HG03066 (cell line): Measurements from ENCODE around the gene MCM9.
"Not testable (repeated sequence)": the region's sequence is repeated elsewhere in the genome, so short reads cannot be mapped to it uniquely, and the experiment has no call there.

Experiments
- ATAC-seq: cut with Tn5 transposase; IDR thresholded peaks from one replicate; pipeline ENCODE4 v1.9.1; 2021; ENCODE audit warnings: low read depth; ENCODE audit not compliant: unreplicated experiment

Gene MCM9

DNA sequence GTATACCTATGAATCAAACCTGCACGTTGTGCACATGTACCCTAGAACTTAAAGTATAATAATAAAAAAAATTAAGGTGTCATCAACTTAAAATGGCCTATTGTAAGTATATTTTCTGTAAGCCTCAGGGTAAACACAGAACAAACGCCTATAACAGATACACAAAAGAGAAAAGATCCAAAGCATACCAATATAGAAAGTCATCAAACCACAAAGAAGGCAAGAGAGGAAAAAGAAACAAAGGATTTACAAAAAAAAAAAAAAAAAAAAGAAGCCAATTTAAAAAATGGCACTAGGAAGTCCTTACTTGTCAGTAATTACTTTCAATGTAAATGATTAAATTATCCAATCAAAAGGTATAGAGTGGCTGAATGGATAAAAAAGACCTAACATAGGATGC is 65.6 kb downstream of the MCM9 start:
- no peak for ATAC-seq

DNA sequence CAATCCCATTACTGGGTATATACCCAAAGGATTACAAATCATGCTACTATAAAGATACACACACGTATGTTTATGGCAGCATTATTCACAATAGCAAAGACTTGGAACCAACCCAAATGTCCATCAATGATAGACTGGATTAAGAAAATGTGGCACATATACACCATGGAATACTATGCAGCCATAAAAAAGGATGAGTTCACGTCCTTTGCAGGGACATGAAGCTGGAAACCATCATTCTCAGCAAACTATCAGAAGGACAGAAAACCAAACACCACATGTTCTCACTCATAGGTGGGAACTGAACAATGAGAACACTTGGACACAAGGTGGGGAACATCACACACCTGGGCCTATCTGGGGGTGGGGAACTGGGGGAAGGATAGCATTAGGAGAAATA is 66.1 kb downstream of the MCM9 start:
- not testable (repeated sequence) for ATAC-seq

DNA sequence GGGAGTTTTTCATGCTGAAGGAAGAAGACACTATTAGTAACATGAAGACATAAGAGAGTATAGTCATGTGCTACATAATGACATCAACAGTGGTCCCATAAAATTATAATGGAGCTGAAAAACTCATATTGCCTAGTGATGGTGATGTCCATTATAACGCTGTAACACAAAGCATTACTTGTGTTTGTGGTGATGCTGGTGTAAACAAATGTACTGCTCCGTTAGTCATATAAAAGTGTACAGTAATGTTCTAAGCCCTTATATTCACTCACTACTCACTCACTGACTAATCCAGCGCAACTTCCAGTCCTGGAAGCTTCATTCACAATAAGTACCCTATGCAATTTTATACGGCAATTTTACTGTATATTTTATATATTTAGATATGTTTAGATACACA is 67.8 kb downstream of the MCM9 start:
- no peak for ATAC-seq

DNA sequence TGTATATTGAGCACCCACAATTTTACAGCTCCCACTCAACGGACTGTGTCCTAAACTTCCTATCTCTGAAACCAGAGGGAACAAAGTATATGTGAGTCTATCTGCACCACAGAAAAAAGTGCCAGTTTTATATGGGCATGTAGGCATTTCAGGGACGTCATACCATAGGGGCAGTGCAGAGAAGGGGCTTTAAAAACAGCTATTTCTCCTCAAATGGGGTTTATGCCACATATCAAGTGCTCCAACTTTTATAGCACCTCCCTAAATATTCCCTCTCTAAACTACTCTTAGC is 69.9 kb downstream of the MCM9 start:
- no peak for ATAC-seq

DNA sequence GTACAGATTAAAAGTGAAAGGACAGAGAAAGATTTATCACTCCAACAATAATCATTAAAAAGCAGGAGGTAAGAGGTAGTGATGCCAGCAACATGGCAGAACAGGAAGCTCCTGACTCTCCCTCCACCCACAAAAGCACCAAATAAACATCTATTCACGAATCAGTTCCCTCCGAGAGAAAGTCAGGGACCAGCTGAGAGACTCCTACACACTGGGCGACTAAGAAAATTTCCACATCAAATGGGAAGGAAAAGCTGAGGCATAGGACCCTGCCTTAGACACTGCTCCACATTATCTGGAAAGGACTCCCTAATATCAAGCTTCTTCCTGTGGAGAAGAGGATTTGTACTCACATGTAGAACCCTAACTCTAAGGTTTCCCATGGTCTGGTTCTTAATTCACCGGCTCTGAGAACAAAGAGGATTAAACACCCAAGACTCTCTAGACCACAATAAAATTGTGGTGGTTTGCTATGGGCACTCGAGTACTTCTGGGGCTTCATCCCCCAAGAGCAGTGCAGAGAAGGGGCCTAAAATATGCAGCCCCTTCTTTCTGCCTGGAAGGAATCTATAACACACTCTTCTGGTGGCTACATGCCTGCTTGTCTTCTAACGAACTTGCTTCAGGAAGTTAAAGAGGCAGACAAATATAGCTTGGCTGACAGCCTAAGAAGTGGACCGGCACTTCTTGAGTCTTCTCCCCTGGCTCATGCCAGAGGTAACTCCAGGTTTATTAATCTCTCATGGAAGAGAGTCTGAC is 70.4 kb downstream of the MCM9 start:
- ATAC-seq, result no peak

DNA sequence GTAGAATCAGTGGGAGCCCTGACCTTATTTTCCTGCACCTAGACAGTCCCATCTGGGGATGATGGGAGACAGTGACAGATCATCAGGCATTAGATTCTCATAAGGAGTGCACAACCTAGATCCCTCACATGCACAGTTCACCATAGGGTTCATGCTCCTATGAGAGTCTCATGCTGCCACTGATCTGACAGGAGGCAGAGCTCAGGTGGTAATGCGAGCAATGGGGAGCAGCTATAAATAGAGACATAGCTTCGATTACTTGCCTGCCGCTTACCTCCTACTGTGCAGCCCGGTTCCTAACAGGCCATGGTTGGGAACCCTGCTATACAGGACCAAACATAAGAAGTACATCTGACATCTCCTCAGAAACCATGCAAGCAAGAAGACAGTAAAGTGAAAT is 72.5 kb downstream of the MCM9 start:
- no peak for ATAC-seq

DNA sequence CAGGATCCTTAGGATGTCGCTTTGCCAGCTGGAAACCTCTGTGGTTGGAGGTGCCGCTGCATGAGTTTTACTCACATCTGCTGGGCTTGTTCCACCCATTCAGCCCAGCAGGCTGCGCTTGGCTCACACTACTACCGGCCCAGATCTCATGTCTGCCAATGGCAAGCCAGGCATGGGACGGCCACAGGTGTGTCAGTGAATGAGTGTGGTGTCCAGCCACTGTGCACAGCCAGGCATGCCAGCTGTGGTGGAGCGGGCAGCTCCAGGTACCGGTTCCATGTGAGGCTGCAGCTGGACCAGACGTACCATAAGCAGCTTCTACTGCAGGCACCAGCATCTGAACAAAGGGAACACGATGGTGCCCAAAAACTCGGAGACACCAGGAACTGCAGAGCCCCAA is 74.1 kb downstream of the MCM9 start:
- ATAC-seq, result no peak

DNA sequence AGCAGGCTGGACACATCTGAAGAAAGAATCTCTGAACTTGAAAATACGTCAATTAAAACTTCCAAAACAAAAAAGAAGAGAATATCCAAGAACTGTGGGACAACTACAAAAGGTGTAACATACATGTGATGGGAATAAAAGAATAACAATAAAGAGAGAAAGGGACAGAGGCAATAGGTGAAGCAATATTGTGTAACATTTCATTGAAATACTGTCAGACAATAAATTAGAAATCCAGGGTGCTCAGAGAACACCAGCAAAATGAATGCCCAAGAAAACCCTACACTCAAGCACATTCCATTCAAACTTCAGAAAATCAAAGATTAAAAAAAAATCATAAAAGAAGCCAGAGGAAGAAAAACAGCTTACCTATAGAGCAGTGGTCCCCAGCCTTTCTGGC is 74.6 kb downstream of the MCM9 start:
- no peak for ATAC-seq

DNA sequence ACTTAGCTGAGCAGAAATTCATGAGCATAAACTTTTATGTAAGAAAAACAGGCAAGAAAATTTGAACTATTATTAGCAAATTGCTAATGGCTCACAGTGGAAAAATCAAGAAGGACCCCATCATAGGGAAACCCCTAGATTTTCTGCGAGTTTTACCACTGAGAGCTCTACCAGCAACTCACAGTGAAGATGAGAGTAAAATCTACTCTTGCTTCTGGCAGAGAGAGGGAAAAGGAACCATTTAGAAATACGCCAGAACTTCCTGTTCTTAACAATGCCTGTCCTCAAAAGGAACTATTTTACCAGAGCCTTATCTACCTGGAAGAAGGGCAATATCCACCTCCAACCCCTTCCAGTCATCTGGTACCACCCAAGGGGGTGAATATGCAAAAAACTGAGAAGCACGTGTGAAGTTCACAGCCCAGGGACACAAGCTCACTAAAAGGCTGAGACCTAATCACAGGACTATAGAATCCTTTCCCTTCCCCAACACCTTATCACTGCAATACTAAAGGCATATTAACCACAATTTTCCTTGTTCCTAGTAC is 75.4 kb downstream of the MCM9 start:
- no peak for ATAC-seq

DNA sequence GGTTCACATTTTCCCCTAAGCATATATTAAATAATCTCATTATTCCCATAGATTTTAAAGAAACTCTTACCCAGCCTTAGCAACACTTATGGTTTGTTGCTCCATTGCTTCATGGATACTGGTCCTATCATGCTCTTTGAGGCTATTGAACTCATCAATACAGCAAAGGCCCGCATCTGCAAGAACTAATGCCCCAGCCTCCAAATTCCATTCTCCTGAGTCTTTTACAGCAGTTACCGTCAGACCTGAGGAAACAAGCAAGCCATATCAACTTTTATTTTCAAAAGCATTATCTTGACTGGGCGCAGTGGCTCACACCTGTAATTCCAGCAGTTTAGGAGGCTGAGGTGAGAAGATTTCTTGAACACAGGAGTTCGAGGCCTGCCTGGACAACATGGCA is 78.7 kb downstream of the MCM9 start:
- ATAC-seq, result no peak

DNA sequence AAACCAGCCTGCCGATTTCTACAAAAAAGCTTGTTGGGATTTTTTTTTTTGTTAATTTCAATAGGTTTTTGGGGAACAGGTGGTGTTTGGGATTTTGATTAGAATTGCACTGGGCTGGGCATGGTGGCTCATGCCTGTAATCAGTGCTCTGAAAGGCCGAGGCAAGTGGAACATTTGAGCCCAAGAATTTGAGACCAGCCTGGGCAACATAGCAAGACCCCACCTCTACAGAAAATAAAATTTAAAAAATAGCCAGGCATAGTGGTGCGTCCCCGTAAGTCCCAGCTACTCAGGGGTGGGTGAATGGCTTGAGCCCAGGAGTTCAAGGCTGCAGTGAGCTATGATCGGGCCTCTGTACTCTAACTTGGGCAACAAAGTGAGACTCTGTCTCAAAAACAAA is 81.6 kb downstream of the MCM9 start:
- no peak for ATAC-seq

DNA sequence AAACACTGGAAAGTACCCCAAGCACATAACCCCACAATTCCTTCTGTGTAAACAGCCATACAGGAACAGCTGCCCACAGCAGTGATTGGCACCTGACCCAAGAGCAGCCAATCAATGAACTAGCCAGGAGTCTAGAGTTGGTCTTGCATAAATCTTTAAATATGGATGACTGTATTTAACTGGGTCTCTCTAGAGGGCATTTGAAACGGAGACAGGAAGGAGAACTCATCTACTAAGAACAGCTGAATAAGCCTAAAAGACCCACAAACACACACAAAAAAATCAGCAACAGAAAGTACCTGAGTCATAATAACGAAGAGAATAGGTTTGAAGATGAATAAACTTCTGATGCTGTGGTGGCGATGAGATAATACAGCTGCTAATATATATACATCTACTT is 90.0 kb downstream of the MCM9 start:
- ATAC-seq, result no peak

DNA sequence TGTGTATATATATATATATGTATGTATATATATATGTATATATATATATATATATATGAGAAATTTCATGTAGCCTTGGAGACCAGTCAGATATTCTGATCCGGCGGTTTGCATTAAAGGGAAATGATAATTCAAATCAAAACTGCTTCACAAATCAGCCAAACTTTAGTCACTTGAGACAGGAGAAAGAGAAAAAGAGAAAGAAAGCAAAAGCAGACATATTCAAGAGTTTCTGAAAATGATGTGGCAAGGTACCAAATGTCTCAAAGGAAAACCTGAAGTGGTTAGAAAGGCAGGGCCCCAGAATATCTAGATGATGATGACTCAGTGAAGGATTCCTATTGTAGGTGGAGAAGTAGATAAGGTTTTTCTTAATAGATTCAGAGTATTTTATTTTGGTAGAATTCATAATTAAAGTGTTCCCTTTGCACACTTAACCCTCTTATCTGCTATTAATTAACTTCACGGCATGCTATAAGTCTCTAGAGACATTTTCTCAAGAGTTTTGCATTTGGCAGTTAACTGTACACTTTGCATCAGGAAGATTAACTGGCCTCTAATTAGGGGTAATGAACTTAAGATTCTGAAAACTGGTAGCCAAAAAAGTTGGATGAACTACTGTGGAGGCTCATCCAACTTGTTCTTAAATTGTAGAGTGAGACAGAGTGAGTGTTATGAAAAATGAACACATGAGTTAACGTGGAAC is 91.1 kb downstream of the MCM9 start:
- peak; percentile 94 for ATAC-seq

DNA sequence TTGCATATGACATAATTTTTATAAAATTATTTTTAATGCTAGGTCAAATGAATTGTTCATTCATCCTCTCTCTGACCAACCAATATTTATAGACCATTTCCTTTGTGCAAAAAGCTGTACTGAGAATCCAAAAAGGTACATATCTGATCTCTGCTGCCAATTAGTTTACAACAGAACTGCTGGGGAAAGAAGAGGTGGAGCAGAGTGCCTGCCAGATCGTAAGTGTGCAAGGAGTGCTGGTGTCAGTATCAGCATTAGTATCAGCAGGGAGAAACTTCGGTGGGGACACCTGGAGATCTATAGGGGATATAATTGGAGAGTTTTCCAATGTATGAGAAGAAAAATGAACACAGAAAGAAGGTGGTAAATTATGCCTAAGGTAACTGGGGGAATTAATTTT is 104.3 kb downstream of the MCM9 start:
- ATAC-seq, result no peak

DNA sequence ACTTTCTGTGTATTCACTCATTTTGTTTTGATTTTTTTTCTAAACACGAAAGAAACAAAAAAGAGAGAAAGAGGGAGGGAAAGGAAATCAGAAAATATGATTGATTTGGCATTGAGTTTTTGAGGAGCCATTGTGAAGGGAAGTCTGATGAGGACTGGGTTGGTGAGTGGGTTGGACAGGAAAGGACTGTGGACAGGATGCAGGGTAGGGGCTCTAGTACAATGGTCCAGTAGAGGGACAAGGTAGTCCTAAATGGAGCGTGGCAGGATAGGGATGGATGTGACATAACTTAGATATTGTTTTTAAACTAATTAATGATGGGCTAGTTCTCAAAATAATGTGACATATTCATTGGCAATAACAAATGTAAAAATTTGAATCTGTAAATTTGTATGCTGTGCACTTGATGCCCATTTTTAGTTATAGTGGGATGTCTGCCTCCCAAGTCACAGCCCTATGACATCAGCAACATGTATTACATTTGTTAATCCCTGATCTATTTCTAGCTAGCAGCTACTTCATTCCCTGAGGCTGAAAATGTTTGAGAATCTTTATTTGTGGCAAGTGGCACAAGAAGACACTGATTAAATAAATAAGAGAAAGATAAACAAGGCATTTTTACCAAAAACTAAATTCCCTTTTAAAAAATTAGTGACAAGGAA is 105.0 kb downstream of the MCM9 start:
- no peak for ATAC-seq

DNA sequence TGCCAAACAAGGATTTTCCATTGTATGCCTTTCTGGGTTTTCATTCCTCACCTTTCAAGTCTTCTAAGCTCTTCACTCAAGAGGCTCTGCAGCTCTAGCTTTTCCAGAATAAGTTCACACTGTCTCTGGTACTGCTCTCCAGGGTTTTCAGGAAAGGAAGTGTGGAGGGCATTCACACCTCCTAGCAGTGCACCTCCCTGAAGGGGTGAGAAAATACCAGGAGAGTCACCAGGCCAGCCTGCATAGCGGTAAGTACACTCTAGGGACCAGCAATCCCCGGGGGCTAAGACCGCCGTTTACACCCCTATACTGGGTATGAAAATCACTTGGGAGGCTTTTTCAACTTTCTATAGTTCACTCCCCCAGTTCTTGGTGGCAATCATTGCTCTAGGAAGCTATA is 108.9 kb downstream of the MCM9 start:
- ATAC-seq, result no peak

DNA sequence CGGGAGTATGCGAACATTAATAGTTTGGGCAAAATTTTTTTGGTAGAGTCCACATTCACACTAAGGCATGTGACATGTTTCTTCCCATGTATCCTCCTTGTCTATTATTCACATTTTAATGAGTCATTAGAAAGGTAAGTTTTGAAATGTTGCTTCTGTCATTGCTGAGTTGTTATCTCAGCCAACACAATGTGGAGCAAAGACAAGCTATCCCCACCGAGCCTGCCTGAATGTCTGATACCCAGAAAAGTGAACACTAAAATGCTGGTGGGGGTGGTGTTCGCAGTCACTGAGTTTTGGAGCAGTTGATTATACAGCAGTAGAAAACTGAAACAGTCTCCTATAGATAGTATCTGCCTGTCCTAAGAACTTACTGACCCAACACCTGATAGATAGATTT is 109.3 kb downstream of the MCM9 start:
- no peak for ATAC-seq

DNA sequence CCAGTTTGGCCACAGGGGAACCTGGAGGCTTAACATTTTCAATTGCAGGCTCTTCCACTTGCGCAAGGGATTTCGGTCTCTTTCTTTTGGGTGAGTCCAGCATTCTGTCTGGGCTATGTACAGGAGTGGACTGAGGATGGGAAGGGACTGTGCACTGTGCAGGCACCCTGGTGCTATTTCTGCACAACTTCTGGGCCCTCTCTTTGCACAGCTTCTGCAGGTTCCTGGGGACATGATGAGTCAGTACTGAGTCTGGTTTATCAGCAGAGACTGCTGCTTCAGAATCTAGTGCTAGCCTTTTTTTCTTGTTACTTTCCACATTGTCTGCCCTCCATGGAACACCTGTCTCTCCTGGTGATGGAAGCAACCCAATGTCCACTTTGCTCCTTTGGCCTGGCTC is 119.5 kb downstream of the MCM9 start:
- no peak for ATAC-seq

DNA sequence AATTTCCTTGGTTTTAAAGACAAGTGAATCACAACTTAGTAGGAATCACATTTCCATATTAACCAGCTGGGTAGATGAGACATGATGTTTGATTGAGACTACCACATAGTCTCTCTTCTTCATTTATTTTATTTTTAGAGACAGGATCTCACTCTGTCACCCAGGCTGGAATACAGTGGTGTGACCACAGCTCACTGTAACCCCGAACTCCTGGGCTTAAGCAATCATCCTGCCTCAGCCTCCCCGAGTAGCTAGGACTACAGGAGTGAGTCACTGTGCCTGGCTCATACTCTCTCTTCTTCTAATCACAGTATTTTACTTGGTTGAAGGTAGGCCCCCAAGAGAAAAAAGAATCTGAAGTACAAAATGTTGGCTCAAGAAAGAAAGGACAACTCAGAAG is 121.2 kb downstream of the MCM9 start:
- ATAC-seq, result no peak

DNA sequence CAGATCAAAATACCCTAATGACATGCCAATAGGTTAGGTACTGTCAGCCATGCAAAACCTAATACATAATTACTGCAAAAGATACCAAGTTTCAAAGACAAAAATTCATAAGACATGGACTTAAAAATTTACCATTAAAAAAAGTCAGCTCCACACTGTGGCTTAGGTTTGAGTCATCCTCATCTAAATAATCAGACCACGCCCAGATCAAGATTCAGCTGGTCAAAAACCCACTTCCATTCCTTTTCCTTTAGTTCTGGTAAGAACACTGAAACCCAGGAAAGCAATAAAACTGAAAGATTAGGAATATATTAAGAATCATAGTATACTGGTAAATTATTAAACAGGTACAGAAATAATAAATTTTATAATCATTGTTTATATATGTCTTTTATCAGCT is 122.0 kb downstream of the MCM9 start:
- ATAC-seq, result no peak

DNA sequence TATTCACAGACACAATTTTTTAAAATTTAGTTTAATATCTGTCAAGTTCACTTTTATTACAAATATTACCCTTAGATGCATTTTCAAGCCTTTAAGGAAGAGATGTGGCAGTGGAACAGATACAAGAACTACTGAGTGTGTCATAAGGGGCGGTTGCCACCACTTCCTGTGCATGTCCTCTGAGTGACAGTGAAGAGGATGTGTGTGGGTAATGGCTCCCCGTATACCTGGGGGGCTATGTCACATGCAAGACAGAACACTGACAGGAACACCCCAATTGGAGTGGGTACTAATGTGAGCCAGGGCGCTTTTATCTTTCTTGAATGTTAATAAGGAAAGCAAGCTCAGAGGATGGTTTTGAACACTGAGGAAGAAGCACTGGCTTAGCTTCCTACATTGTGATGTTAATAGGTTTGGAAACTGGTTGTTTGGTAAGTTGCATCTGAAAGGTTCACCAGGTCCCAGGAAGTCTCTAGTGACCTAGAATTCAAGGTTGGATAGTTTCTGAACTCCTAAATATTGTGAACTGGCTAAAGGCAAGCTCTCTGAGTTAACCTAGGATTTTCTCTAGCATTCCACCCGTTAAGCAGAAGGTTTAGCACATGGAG is 124.4 kb downstream of the MCM9 start:
- ATAC-seq, result peak; percentile 72
